SKM-1 (cell line): ENCODE measurements around the gene PTPN13.
A peak's percentile ranks its signal among the peaks of the same experiment; 100 is the strongest.

Source experiments
- DNase-seq: peaks from one replicate; lab custom pipeline; 2025; ENCODE audit not compliant: unreplicated experiment; lab: John Stamatoyannopoulos, UW

PTPN13 gene

DNA sequence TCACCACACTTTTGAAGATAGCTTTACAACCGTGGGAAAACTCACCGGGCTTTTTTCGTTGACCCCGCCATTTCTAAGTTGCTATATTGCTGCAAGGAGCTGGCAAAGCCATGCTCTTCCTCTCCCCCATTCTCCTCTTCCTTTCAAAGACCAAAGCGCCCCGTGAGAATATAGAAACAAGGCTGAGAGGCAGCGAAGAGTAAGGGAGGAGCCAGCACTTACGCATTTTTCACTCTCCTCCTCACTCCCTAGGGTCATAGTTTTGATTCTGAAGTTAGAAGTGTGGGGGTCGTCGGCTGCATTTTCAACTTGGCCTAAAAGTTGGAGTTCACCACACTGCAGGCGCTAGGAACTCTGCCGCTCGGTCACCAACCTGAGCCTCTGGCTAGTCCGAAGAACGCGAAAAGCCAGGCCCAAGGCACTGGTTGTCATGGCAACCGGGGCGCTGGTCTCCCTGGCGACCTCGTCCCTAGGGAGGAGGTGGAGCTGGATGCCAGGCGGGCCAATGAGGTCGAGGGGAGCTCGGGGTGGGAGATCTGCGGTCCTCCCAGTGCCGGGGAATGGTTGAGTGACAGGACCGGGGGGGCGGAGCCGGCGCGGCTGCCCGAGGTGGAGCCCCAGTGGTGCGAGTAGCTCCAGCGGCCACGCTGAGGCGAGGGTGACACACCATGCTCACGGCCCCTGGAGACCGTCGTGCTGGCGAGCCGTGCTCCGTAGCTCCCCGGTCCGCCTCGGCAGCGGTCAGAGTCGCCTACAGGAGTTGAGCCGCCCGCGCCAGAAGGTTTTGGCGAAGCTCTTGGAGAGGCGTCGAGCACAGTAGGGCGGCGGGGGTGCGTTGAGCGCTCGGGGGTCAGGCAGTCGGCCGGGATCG lies at the start of gene PTPN13:
PTPN13 (plus strand) TSS at position 628 of the 871 bp plus-strand sequence. CDS start 40,942 bp downstream, outside the sequence.
- DNase-seq: peak; percentile 94

- DNase-seq: no peak
Observed at GRCh38 chr4:86547140-86547539, 47.0 kb upstream of the PTPN13 start.

- DNase-seq: no peak
Observed at GRCh38 chr4:86549163-86549788, 44.8 kb upstream of the PTPN13 start.

- DNase-seq: no peak
Observed at GRCh38 chr4:86551387-86551786, 42.7 kb upstream of the PTPN13 start.

DNA sequence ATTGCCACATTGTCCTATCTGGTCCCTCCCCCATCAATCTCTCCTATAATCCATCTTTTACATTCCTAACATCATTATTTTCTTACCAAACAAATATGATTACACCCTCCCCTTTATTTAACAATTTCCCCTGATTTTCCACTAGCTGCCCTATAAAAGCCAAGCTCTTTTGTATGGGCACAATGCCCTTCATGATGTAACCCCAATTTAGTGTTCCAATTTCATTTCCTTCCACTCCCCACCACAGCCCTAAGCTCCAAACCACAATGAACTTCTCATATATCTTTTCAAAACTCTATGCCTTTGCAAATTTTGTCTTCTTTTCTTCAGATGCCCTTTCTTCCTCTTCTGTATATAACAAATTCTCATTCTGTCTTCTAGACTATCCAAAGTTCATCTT lies 39.5 kb upstream of the PTPN13 start:
- DNase-seq: peak; percentile 58

- DNase-seq: no peak
Observed at GRCh38 chr4:86556791-86557415, 37.2 kb upstream of the PTPN13 start.

GRCh38 chr4:86557526-86557925 lies 36.6 kb upstream of the PTPN13 start:
- no peak for DNase-seq

- no peak for DNase-seq
Observed at GRCh38 chr4:86558258-86558657, 35.9 kb upstream of the PTPN13 start.

DNA sequence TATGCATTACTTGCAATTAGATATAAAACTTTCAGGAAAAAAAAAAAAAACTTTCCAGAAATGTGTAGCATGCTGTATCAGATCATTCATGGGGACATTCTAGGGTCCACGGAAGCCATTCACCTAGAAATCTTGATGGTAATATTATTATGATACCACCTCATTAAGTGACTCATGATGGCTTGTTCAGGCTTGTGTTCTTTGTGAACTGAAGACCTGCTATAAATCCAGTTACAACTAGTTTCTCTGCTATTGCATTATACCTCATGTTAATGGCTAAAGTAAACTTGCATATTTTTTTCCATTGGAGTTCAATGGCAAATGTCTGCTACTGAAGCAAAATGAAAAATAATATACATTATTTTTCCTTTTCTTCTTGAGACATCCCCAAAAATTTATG lies 35.3 kb upstream of the PTPN13 start:
- no peak for DNase-seq

DNA sequence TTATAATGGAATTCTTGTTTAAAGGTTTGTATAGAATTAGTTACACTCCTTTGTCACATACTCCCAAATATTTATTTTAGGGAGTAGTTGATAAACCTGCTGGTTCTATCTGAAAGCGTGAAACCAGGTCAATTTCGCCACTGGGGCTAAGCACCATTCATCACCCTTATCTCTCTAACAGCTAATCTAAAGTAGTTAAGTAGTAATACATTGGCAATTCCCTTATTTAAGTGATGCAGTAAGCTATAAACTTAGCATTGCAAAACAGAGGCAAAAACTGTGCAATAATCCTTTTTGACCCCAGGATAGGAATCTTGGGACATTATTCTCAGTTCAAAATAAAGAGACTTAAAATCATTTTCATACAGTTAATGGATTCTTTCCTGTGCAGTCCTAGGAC lies 33.7 kb upstream of the PTPN13 start:
- no peak for DNase-seq

GRCh38 chr4:86561256-86561655 lies 32.9 kb upstream of the PTPN13 start:
- DNase-seq: no peak

GRCh38 chr4:86563416-86563815 lies 30.7 kb upstream of the PTPN13 start:
- no peak for DNase-seq

GRCh38 chr4:86564795-86565194 lies 29.3 kb upstream of the PTPN13 start:
- no peak for DNase-seq

GRCh38 chr4:86565651-86566050 lies 28.5 kb upstream of the PTPN13 start:
- DNase-seq: peak; percentile 90

DNA sequence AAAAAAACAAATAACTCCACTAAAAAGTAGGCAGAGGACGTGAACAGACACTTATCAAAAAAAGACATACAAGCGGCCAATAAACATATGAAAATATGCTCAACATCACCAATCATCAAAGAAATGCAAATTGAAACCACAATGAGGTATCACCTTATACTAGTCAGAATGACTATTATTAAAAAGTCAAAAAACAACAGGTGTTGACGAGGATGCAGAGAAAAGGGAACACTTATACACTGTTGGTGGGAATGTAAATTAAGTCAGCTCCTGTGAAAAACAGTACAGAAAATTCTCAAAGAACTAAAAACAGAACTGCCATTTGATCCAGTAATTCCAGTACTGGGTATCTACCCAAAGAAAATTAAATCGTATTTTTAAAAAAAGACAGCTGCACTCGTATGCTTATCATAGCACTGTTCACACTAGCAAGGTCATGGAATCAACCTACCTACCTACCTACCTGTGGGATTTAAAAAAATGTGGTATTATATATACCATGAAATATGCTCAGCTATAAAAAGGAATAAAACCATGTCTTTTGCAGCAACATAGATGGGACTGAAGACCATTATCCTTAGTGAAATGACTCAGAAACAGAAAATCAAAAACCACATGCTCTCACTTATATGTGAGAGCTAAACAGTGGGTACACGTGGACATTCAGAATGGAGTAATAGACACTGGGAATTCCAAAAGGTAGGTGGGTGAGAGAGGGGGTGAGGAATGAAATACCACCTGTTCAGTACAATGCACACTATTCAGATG lies 24.8 kb upstream of the PTPN13 start:
- DNase-seq: no peak

DNA sequence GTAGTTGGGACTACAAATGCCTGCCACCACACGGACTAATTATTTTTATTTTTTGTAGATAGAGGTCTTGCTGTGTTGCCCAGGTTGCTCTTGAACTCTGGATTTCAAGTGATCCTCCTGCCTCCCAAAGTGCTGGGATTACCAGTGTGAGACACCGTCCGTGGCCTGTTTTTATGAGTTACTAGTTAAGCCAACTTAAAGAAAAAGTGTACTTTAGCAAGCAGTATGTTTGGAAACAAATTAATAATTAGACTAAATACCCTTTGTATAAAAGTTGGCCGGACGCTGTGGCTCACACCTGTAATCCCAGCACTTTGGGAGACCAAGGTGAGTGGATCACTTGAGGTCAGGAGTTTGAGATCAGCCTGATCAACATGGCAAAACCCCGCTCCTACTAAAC lies 14.2 kb upstream of the PTPN13 start:
- no peak for DNase-seq

- no peak for DNase-seq
Observed at GRCh38 chr4:86582410-86582809, 11.7 kb upstream of the PTPN13 start.

- DNase-seq: peak; percentile 32
Observed at GRCh38 chr4:86586160-86586572, 7.9 kb upstream of the PTPN13 start.

GRCh38 chr4:86586626-86587380 lies 7.3 kb upstream of the PTPN13 start:
- DNase-seq: no peak

GRCh38 chr4:86587381-86588140 lies 6.6 kb upstream of the PTPN13 start:
- DNase-seq: no peak
